ENCODE data around the gene ZNF638. TPM values are rescaled to one million over a fixed set of nuclear protein-coding genes. Genes with fewer than 3 reads are reported as not detected.

Gene ZNF638
- total and polyA plus RNA-seq, 2 of the 4 experiments (the other 2 are of a cell fraction) = 46.4 to 129 TPM

- H4K8ac ChIP-seq (ENCODE audit: low read depth in 2 of 2, low read length in 2 of 2) = no peak overlapping the region
- intact Hi-C loops (cut with micrococcal nuclease) = no loop called here
- no peak overlapping the region for H2BK20ac ChIP-seq (ENCODE audit: low read depth, low read length)
- no peak overlapping the region for H3K4me3 ChIP-seq (ENCODE audit: insufficient read depth, low read depth, low read length)
- H2BK15ac ChIP-seq (ENCODE audit: low read depth, low read length) = no peak overlapping the region
- no TSS peak for BruUV-seq (replicated peaks)
- no peak for TF ChIP-seq RCOR1 (IDR thresholded peaks at IDR 0.05; ENCODE audit: insufficient replicate concordance, low read length)
- no peak for TF ChIP-seq RAD21 (IDR thresholded peaks at IDR 0.05; ENCODE audit: low read length)
- no peak for TF ChIP-seq BHLHE40 (IDR thresholded peaks at IDR 0.05; ENCODE audit: low read depth, low read length)
- TF ChIP-seq CEBPB (IDR thresholded peaks at IDR 0.05; ENCODE audit: low read depth, low read length) = no peak
- no peak for TF ChIP-seq MXI1 (IDR thresholded peaks at IDR 0.05; ENCODE audit: borderline replicate concordance, low read depth, low read length)
- no peak for TF ChIP-seq RFX5 (IDR thresholded peaks at IDR 0.05; ENCODE audit: low read depth, low read length)
- no peak for TF ChIP-seq CTCF (conservative IDR thresholded peaks at IDR 0.05; ENCODE audit: low read depth, low read length)
- no peak for TF ChIP-seq USF2 (IDR thresholded peaks at IDR 0.05; ENCODE audit: low read depth, low read length)
- TF ChIP-seq NFE2L2 (IDR thresholded peaks at IDR 0.05; ENCODE audit: low read depth, low read length) = no peak
- TF ChIP-seq POLR2A (IDR thresholded peaks at IDR 0.05; ENCODE audit: low read depth, low read length) = no peak
- TF ChIP-seq FOS (IDR thresholded peaks at IDR 0.05; ENCODE audit: low read depth, low read length) = no peak
- no peak for TF ChIP-seq SMC3 (IDR thresholded peaks at IDR 0.05; ENCODE audit: low read depth, low read length)
- no peak for TF ChIP-seq MAZ (IDR thresholded peaks at IDR 0.05; ENCODE audit: borderline replicate concordance, low read depth, low read length)
- no peak for TF ChIP-seq CHD1 (IDR thresholded peaks at IDR 0.05; ENCODE audit: low read depth, low read length)
- TF ChIP-seq MAFK (IDR thresholded peaks at IDR 0.05; ENCODE audit: low read depth, low read length) = no peak
- no peak for TF ChIP-seq ELK1 (IDR thresholded peaks at IDR 0.05; ENCODE audit: borderline replicate concordance, low read depth, low read length)
- H4K20me1 ChIP-seq (ENCODE audit: insufficient read depth, low read length) = no peaks in the 10 kb centered on the region
- H3K9me1 ChIP-seq (ENCODE audit: insufficient read depth, low read length) = no peaks in the 10 kb centered on the region
- no peak overlapping the region for H2AK5ac ChIP-seq (ENCODE audit: low read depth, low read length)
- no peak for DNase-seq
- H3K9me3 ChIP-seq (ENCODE audit: control insufficient read depth, insufficient read depth, low read length) = no peaks in the 10 kb centered on the region
- H3K36me3 ChIP-seq (ENCODE audit: control insufficient read depth, insufficient read depth, low read length) = no peaks in the 10 kb centered on the region
- H4K5ac ChIP-seq (ENCODE audit: low read depth, low read length) = no peak overlapping the region
- H2BK120ac ChIP-seq (ENCODE audit: low read depth, low read length) = no peak overlapping the region
- no peak overlapping the region for H2AK9ac ChIP-seq (replicated peaks; ENCODE audit: low read depth, low read length, poor library complexity)
- H3K18ac ChIP-seq (ENCODE audit: low read depth, low read length) = no peak overlapping the region
- no peak overlapping the region for H3K4me2 ChIP-seq (ENCODE audit: low read depth, low read length)
- H4K91ac ChIP-seq (ENCODE audit: insufficient read depth, low read depth, low read length) = no peak overlapping the region
- no peak overlapping the region for H3K9ac ChIP-seq (ENCODE audit: low read depth, low read length)
- H2BK5ac ChIP-seq (ENCODE audit: low read depth, low read length, poor library complexity, severe bottlenecking) = no peak overlapping the region
- no peak overlapping the region for H3K14ac ChIP-seq (replicated peaks; ENCODE audit: low read depth, low read length)
- no peak overlapping the region for H3K27ac ChIP-seq (ENCODE audit: insufficient read depth, low read length)
- no CpG with 5 or more reads among the region's 5 CpGs for WGBS, 2 experiments (ENCODE audit: extremely low coverage in 2 of 2, insufficient read length in 1 of 2)
- H3K23ac ChIP-seq (ENCODE audit: low read depth, low read length) = no peak overlapping the region
- dilution Hi-C loops (cut with HindIII; ENCODE audit: low sequenced_read_pairs, unreplicated experiment) = no loop called here
- H3K4me1 ChIP-seq (ENCODE audit: control insufficient read depth, insufficient read depth, low read length) = no peaks in the 10 kb centered on the region
- no peak overlapping the region for H3K56ac ChIP-seq (ENCODE audit: extremely low read depth, insufficient read depth, low read length)
- ChIA-PET CTCF (no interaction called here), POLR2A (ENCODE audit: unreplicated experiment) (no interaction called here)
- H2AFZ ChIP-seq (replicated peaks; ENCODE audit: low read length, poor library complexity) = no peak overlapping the region
- in situ Hi-C loops (cut with MboI; ENCODE audit: low sequenced_read_pairs) = no loop called here
- H3K4ac ChIP-seq (ENCODE audit: low read depth, low read length) = no peak overlapping the region
- ATAC-seq (ENCODE audit: low read depth) = no peak
- H3K79me1 ChIP-seq (ENCODE audit: low read depth in 1 of 2, low read length in 2 of 2) = no peaks in the 10 kb centered on the region
- H3K27me3 ChIP-seq (ENCODE audit: control insufficient read depth, insufficient read depth, low read length) = peaks cover 14% of the 10 kb centered on the region
These were observed 48.5 kb upstream of the ZNF638 start for GRCh38 chr2:71283131-71283530.

All from IMR-90 (cell line).